ENCODE data around the gene RAN. TPM values are rescaled to one million over a fixed set of nuclear protein-coding genes. Genes with fewer than 3 reads are reported as not detected.

RAN gene
- total and polyA plus RNA-seq, 9 of the 15 experiments (the other 6 are each of a cell fraction or from before 2014, with no cell fraction given): 1,687 to 3,820 (median 2,300) TPM

DNA sequence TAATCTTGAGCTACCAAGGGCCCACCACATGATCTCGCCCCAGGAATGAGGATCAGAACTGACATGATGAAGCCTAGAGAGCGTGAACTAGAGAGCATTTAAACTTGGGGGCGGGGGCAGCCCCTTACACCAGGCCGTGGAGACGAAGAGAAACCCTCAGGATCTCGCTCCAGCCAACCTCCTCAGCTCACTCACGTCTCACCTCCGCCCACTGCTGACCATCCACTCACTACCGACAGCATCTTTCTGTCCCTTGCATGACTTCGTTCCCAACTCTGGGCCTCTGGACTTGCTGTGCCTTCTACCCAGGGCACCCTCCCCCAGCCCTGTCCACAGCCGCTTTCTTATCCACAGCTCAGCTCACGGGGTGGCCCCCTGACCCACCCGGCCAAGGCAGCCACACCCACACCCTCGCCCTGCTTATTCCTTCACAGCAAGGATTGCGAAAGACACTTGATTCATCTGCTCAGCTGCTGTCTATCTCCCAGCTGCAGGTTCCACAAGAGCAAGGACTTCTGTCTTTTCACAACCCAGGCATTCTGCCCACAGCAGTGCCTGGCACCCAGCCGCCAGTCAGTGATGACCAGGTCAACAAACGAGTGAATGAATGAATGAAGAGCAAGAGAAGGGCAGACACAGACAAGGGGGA, 39.2 kb upstream of the RAN start (continued):
- TF ChIP-seq, protein P1, sequence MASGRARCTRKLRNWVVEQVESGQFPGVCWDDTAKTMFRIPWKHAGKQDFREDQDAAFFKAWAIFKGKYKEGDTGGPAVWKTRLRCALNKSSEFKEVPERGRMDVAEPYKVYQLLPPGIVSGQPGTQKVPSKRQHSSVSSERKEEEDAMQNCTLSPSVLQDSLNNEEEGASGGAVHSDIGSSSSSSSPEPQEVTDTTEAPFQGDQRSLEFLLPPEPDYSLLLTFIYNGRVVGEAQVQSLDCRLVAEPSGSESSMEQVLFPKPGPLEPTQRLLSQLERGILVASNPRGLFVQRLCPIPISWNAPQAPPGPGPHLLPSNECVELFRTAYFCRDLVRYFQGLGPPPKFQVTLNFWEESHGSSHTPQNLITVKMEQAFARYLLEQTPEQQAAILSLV (tag; IDR thresholded peaks at IDR 0.05): peak; percentile 59; the same call in 1 of the 2 replicates
- TF ChIP-seq MYBL2 (IDR thresholded peaks at IDR 0.05; ENCODE audit: low read depth) (no peak), MYBL2 (CRISPR knock-in tag; IDR thresholded peaks at IDR 0.05; ENCODE audit: borderline replicate concordance) (no peak), EHMT2 (IDR thresholded peaks at IDR 0.05) (no peak), TFAM (CRISPR knock-in tag; conservative IDR thresholded peaks at IDR 0.05) (no peak), DNMT1 (IDR thresholded peaks at IDR 0.05) (no peak), XRCC5 (IDR thresholded peaks at IDR 0.05; ENCODE audit: low read depth, low read length) (no peak), HNRNPH1 (optimal IDR thresholded peaks at IDR 0.05; ENCODE audit: low read depth, low read length) (no peak), RFX5 (IDR thresholded peaks at IDR 0.05; ENCODE audit: low read depth, low read length) (no peak), ZNF668 (CRISPR knock-in tag; IDR thresholded peaks at IDR 0.05) (no peak), MEF2D (tag; conservative IDR thresholded peaks at IDR 0.05; ENCODE audit: low read depth) (no peak), MECOM (CRISPR knock-in tag; IDR thresholded peaks at IDR 0.05) (peak; percentile 45; the same call in 1 of the 2 replicates), STAT5A (IDR thresholded peaks at IDR 0.05; ENCODE audit: borderline replicate concordance, low read length) (peak; percentile 37; the same call in 1 of the 2 replicates), TCFL5 (CRISPR knock-in tag; conservative IDR thresholded peaks at IDR 0.05) (no peak), CBFA2T2 (conservative IDR thresholded peaks at IDR 0.05) (peak; percentile 79), TCF7 (IDR thresholded peaks at IDR 0.05; ENCODE audit: borderline replicate concordance) (peak; percentile 73), PCBP2 (IDR thresholded peaks at IDR 0.05; ENCODE audit: low read depth, low read length, poor library complexity, severe bottlenecking) (no peak), FOSL1 (tag; conservative IDR thresholded peaks at IDR 0.05) (peak; percentile 79), ARID2 (IDR thresholded peaks at IDR 0.05) (no peak), RCOR1 (IDR thresholded peaks at IDR 0.05; ENCODE audit: borderline replicate concordance in 1 of 2, low read depth in 2 of 2, low read length in 2 of 2) (peak in 1 of 2 experiments; percentile 83; a peak in 2 of 4 replicates)
- TF ChIP-seq, protein P2, sequence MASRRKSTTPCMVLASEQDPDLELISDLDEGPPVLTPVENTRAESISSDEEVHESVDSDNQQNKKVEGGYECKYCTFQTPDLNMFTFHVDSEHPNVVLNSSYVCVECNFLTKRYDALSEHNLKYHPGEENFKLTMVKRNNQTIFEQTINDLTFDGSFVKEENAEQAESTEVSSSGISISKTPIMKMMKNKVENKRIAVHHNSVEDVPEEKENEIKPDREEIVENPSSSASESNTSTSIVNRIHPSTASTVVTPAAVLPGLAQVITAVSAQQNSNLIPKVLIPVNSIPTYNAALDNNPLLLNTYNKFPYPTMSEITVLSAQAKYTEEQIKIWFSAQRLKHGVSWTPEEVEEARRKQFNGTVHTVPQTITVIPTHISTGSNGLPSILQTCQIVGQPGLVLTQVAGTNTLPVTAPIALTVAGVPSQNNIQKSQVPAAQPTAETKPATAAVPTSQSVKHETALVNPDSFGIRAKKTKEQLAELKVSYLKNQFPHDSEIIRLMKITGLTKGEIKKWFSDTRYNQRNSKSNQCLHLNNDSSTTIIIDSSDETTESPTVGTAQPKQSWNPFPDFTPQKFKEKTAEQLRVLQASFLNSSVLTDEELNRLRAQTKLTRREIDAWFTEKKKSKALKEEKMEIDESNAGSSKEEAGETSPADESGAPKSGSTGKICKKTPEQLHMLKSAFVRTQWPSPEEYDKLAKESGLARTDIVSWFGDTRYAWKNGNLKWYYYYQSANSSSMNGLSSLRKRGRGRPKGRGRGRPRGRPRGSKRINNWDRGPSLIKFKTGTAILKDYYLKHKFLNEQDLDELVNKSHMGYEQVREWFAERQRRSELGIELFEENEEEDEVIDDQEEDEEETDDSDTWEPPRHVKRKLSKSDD (conservative IDR thresholded peaks at IDR 0.05; ENCODE audit: low read length): no peak
- TF ChIP-seq, protein P3, sequence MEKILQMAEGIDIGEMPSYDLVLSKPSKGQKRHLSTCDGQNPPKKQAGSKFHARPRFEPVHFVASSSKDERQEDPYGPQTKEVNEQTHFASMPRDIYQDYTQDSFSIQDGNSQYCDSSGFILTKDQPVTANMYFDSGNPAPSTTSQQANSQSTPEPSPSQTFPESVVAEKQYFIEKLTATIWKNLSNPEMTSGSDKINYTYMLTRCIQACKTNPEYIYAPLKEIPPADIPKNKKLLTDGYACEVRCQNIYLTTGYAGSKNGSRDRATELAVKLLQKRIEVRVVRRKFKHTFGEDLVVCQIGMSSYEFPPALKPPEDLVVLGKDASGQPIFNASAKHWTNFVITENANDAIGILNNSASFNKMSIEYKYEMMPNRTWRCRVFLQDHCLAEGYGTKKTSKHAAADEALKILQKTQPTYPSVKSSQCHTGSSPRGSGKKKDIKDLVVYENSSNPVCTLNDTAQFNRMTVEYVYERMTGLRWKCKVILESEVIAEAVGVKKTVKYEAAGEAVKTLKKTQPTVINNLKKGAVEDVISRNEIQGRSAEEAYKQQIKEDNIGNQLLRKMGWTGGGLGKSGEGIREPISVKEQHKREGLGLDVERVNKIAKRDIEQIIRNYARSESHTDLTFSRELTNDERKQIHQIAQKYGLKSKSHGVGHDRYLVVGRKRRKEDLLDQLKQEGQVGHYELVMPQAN (IDR thresholded peaks at IDR 0.05; ENCODE audit: borderline replicate concordance): 0 out of 2 replicates have a peak, but pooled peaks have one; percentile 35
- TF ChIP-seq, protein P4, sequence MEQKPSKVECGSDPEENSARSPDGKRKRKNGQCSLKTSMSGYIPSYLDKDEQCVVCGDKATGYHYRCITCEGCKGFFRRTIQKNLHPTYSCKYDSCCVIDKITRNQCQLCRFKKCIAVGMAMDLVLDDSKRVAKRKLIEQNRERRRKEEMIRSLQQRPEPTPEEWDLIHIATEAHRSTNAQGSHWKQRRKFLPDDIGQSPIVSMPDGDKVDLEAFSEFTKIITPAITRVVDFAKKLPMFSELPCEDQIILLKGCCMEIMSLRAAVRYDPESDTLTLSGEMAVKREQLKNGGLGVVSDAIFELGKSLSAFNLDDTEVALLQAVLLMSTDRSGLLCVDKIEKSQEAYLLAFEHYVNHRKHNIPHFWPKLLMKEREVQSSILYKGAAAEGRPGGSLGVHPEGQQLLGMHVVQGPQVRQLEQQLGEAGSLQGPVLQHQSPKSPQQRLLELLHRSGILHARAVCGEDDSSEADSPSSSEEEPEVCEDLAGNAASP (IDR thresholded peaks at IDR 0.05): no peak

Measured in K562 (cell line).